ENCODE measurements around the gene SAMM50. TPM values are rescaled to one million over a fixed set of nuclear protein-coding genes. Genes with fewer than 3 reads are reported as not detected.

The SAMM50 gene
- total RNA-seq, 2 experiments from 2014 or later, result 42.2 to 57.9 TPM

- H3K36me3 Mint-ChIP-seq, result peaks cover 22% of the 10 kb centered on the region
- no peak overlapping the region for H3K27ac Mint-ChIP-seq
- no peak for ATAC-seq
- CTCF ChIA-PET, result interaction anchor here (0.7 kb wide), 1 partner anchor 596 kb away, joined by 3 read pairs; no protein-coding TSS in a partner anchor
- H3K4me1 Mint-ChIP-seq, result peaks cover 13% of the 10 kb centered on the region
- DNase-seq, result no peak
- H3K9me3 Mint-ChIP-seq (ENCODE audit: low read depth), result no peaks in the 10 kb centered on the region
- no peak overlapping the region for H3K4me3 Mint-ChIP-seq
- no peaks in the 10 kb centered on the region for H3K27me3 Mint-ChIP-seq
These were observed 18.8 kb downstream of the SAMM50 start for GRCh38 chr22:43974028-43974545.

GRCh38 chr22:43975041-43975440 is 19.8 kb downstream of the SAMM50 start:
- Mint-ChIP-seq H3K27ac (no peak overlapping the region), H3K9me3 (ENCODE audit: low read depth) (no peaks in the 10 kb centered on the region), H3K36me3 (peaks cover 23% of the 10 kb centered on the region), H3K4me1 (peaks cover 4% of the 10 kb centered on the region), H3K4me3 (no peak overlapping the region), H3K27me3 (no peaks in the 10 kb centered on the region)
- DNase-seq (no peak), ATAC-seq (no peak)
- CTCF ChIA-PET, result interaction anchor here (0.7 kb wide), 1 partner anchor 297 kb away, joined by 3 read pairs; no protein-coding TSS in a partner anchor

GRCh38 chr22:43976861-43977795 is 21.9 kb downstream of the SAMM50 start:
- Mint-ChIP-seq H3K27ac (no peak overlapping the region), H3K27me3 (no peaks in the 10 kb centered on the region), H3K36me3 (peaks cover 25% of the 10 kb centered on the region), H3K9me3 (ENCODE audit: low read depth) (no peaks in the 10 kb centered on the region), H3K4me1 (no peaks in the 10 kb centered on the region), H3K4me3 (no peak overlapping the region)
- no peak for DNase-seq
- ATAC-seq, result no peak
- CTCF ChIA-PET, result interaction anchor here (1.2 kb wide), 1 partner anchor 16 kb away, joined by 4 read pairs; no protein-coding TSS in a partner anchor

GRCh38 chr22:43978558-43978957 is 23.3 kb downstream of the SAMM50 start:
- Mint-ChIP-seq H3K36me3 (peaks cover 27% of the 10 kb centered on the region), H3K9me3 (ENCODE audit: low read depth) (no peaks in the 10 kb centered on the region), H3K4me3 (no peak overlapping the region), H3K27me3 (no peaks in the 10 kb centered on the region), H3K4me1 (no peaks in the 10 kb centered on the region), H3K27ac (no peak overlapping the region)
- CTCF ChIA-PET, result interaction anchor here (1.2 kb wide), 1 partner anchor 14 kb away, joined by 4 read pairs; no protein-coding TSS in a partner anchor
- DNase-seq (no peak), ATAC-seq (no peak)

- CTCF ChIA-PET, result interaction anchor here (1.7 kb wide), 1 partner anchor 12 kb away, joined by 8 read pairs; no protein-coding TSS in a partner anchor
- Mint-ChIP-seq H3K9me3 (ENCODE audit: low read depth) (no peaks in the 10 kb centered on the region), H3K4me3 (no peak overlapping the region), H3K4me1 (no peaks in the 10 kb centered on the region), H3K27me3 (no peaks in the 10 kb centered on the region), H3K27ac (no peak overlapping the region), H3K36me3 (peaks cover 31% of the 10 kb centered on the region)
- ATAC-seq (no peak), DNase-seq (no peak)
These were observed 25.3 kb downstream of the SAMM50 start for GRCh38 chr22:43980579-43980978.

- Mint-ChIP-seq H3K27ac (no peak overlapping the region), H3K4me1 (no peaks in the 10 kb centered on the region), H3K36me3 (peaks cover 28% of the 10 kb centered on the region), H3K9me3 (ENCODE audit: low read depth) (no peaks in the 10 kb centered on the region), H3K27me3 (no peaks in the 10 kb centered on the region), H3K4me3 (no peak overlapping the region)
- no peak for ATAC-seq
- CTCF ChIA-PET, result interaction anchor here (1.7 kb wide), 1 partner anchor 12 kb away, joined by 8 read pairs; no protein-coding TSS in a partner anchor
- DNase-seq, result no peak
These were observed 25.8 kb downstream of the SAMM50 start for GRCh38 chr22:43980996-43981395.

- CTCF ChIA-PET, result interaction anchor here (2.3 kb wide), 1 partner anchor 10 kb away, joined by 12 read pairs; no protein-coding TSS in a partner anchor
- H3K4me1 Mint-ChIP-seq, result no peaks in the 10 kb centered on the region
- H3K27ac Mint-ChIP-seq, result peak overlapping the region; percentile 0
- no peak overlapping the region for H3K4me3 Mint-ChIP-seq
- no peaks in the 10 kb centered on the region for H3K27me3 Mint-ChIP-seq
- DNase-seq (no peak), ATAC-seq (no peak)
- no peaks in the 10 kb centered on the region for H3K9me3 Mint-ChIP-seq (ENCODE audit: low read depth)
- H3K36me3 Mint-ChIP-seq, result peaks cover 30% of the 10 kb centered on the region
These were observed 28.6 kb downstream of the SAMM50 start for GRCh38 chr22:43983808-43984207.

GRCh38 chr22:43985532-43985931 is 30.3 kb downstream of the SAMM50 start:
- Mint-ChIP-seq H3K27me3 (no peaks in the 10 kb centered on the region), H3K4me1 (no peaks in the 10 kb centered on the region), H3K4me3 (no peak overlapping the region), H3K36me3 (peaks cover 21% of the 10 kb centered on the region), H3K9me3 (ENCODE audit: low read depth) (no peaks in the 10 kb centered on the region), H3K27ac (no peak overlapping the region)
- CTCF ChIA-PET, result interaction anchor here (1.1 kb wide), 1 partner anchor 99 kb away, joined by 4 read pairs; no protein-coding TSS in a partner anchor
- ATAC-seq, result no peak
- no peak for DNase-seq

- Mint-ChIP-seq H3K9me3 (ENCODE audit: low read depth) (no peaks in the 10 kb centered on the region), H3K4me1 (peaks cover under 1% of the 10 kb centered on the region), H3K36me3 (peaks cover 28% of the 10 kb centered on the region), H3K27ac (no peak overlapping the region), H3K4me3 (no peak overlapping the region), H3K27me3 (no peaks in the 10 kb centered on the region)
- ATAC-seq (no peak), DNase-seq (no peak)
- CTCF ChIA-PET, result interaction anchor here (0.9 to 1.8 kb wide), 3 partner anchors 43 to 97 kb away, joined by 4 to 6 read pairs (median 5); no protein-coding TSS in a partner anchor
These were observed 33.0 kb downstream of the SAMM50 start for GRCh38 chr22:43988116-43988820.

- no peaks in the 10 kb centered on the region for H3K27me3 Mint-ChIP-seq
- DNase-seq (no peak), ATAC-seq (no peak)
- H3K36me3 Mint-ChIP-seq, result peaks cover 28% of the 10 kb centered on the region
- H3K9me3 Mint-ChIP-seq (ENCODE audit: low read depth), result no peaks in the 10 kb centered on the region
- no peak overlapping the region for H3K4me3 Mint-ChIP-seq
- peaks cover 3% of the 10 kb centered on the region for H3K4me1 Mint-ChIP-seq
- no peak overlapping the region for H3K27ac Mint-ChIP-seq
- CTCF ChIA-PET, result interaction anchor here (1.8 kb wide), 1 partner anchor 97 kb away, joined by 6 read pairs; no protein-coding TSS in a partner anchor
These were observed 33.7 kb downstream of the SAMM50 start for GRCh38 chr22:43988960-43989359.

- CTCF ChIA-PET, result interaction anchor here (1.2 to 7.4 kb wide), 2 partner anchors 95 to 636 kb away, joined by 3 to 162 read pairs; no protein-coding TSS in a partner anchor
- Mint-ChIP-seq H3K9me3 (ENCODE audit: low read depth) (no peaks in the 10 kb centered on the region), H3K27me3 (no peaks in the 10 kb centered on the region), H3K4me3 (no peak overlapping the region), H3K27ac (no peak overlapping the region), H3K36me3 (peaks cover 27% of the 10 kb centered on the region), H3K4me1 (peaks cover 5% of the 10 kb centered on the region)
- ATAC-seq (no peak), DNase-seq (no peak)
These were observed 34.8 kb downstream of the SAMM50 start for GRCh38 chr22:43990044-43990443.

GRCh38 chr22:43991316-43992020 is 36.2 kb downstream of the SAMM50 start:
- H3K4me3 Mint-ChIP-seq, result no peak overlapping the region
- H3K27ac Mint-ChIP-seq, result no peak overlapping the region
- no peak for DNase-seq
- H3K36me3 Mint-ChIP-seq, result peaks cover 22% of the 10 kb centered on the region
- no peaks in the 10 kb centered on the region for H3K27me3 Mint-ChIP-seq
- H3K9me3 Mint-ChIP-seq (ENCODE audit: low read depth), result no peaks in the 10 kb centered on the region
- CTCF ChIA-PET, result interaction anchor here (2.8 to 7.4 kb wide), 2 partner anchors 93 to 576 kb away, joined by 14 to 162 read pairs; no protein-coding TSS in a partner anchor
- H3K4me1 Mint-ChIP-seq, result peaks cover 15% of the 10 kb centered on the region
- ATAC-seq, result no peak
